Left lobe of liver (tissue), 2 donors: Measurements from ENCODE around the gene NXPE1. TPM values are rescaled to one million over a fixed set of nuclear protein-coding genes. Genes with fewer than 3 reads are reported as not detected.

ENCODE experiments used
- ATAC-seq: fragments of 200-7000 bp; cut with Tn5 transposase; one replicate; pipeline ENCODE4 v1.9.1; 2020; ENCODE audit warnings: mild to moderate bottlenecking, moderate library complexity
- DNase-seq: peaks from one replicate; pipeline ENCODE4 v3.0.0-alpha.2; 2020; ENCODE audit warnings: low spot score
- total RNA-seq: library from RNA; stranded (reverse); gene quantifications from one replicate; pipeline ENCODE4 v1.2.1, GENCODE V29; 2021
- donor health status: DM: no; HTN: no; CAD: no; lungs with moderate emphysema.
- donor health status: DM: no; HTN: yes; CAD: no.

NXPE1 gene
- total RNA-seq, 1 donor from 2014 or later = not detected

- ATAC-seq (no peak), DNase-seq (no peak)
Observed at GRCh38 chr11:114563077-114563476, 3.4 kb upstream of the NXPE1 start.

- DNase-seq (no peak), ATAC-seq (no peak)
Observed at GRCh38 chr11:114562166-114562916, 2.7 kb upstream of the NXPE1 start.

GRCh38 chr11:114556135-114556534 lies 3.5 kb downstream of the NXPE1 start:
- no peak for ATAC-seq
- no peak for DNase-seq

- DNase-seq (no peak), ATAC-seq (no peak)
Observed at GRCh38 chr11:114553642-114554041, 6.0 kb downstream of the NXPE1 start.

- DNase-seq (no peak), ATAC-seq (no peak)
Observed at GRCh38 chr11:114551060-114551459, 8.6 kb downstream of the NXPE1 start.

- DNase-seq = no peak
- ATAC-seq = no peak
Observed at GRCh38 chr11:114525682-114526081, 34.0 kb downstream of the NXPE1 start.

- no peak for ATAC-seq
- no peak for DNase-seq
Observed at GRCh38 chr11:114524122-114524521, 35.6 kb downstream of the NXPE1 start.

GRCh38 chr11:114522818-114523217 lies 36.9 kb downstream of the NXPE1 start:
- DNase-seq = no peak
- ATAC-seq = no peak

- DNase-seq = no peak
Observed at GRCh38 chr11:114511538-114511937, 48.1 kb downstream of the NXPE1 start.

GRCh38 chr11:114511079-114511478 lies 48.6 kb downstream of the NXPE1 start:
- ATAC-seq (no peak), DNase-seq (no peak)

More at GRCh38 chr11:114511538-114511937, 48.1 kb downstream of the NXPE1 start:
- no peak for ATAC-seq

- DNase-seq (no peak), ATAC-seq (no peak)
Observed at GRCh38 chr11:114501901-114502300, 57.8 kb downstream of the NXPE1 start.

- DNase-seq = no peak
- no peak for ATAC-seq
Observed at GRCh38 chr11:114499756-114500155, 59.9 kb downstream of the NXPE1 start.

GRCh38 chr11:114496915-114497314 lies 62.8 kb downstream of the NXPE1 start:
- ATAC-seq (no peak), DNase-seq (no peak)

- ATAC-seq (no peak), DNase-seq (no peak)
Observed at GRCh38 chr11:114483929-114484328, 75.8 kb downstream of the NXPE1 start.

GRCh38 chr11:114482114-114482513 lies 77.6 kb downstream of the NXPE1 start:
- DNase-seq = no peak

GRCh38 chr11:114479331-114479730 lies 80.3 kb downstream of the NXPE1 start:
- no peak for DNase-seq
- ATAC-seq = no peak

More at GRCh38 chr11:114482114-114482513, 77.6 kb downstream of the NXPE1 start:
- ATAC-seq = no peak

- ATAC-seq = no peak
- DNase-seq = no peak
Observed at GRCh38 chr11:114478768-114479167, 80.9 kb downstream of the NXPE1 start.

GRCh38 chr11:114478001-114478410 lies 81.7 kb downstream of the NXPE1 start:
- no peak for ATAC-seq
- DNase-seq = no peak

GRCh38 chr11:114472661-114473060 lies 87.0 kb downstream of the NXPE1 start:
- DNase-seq = no peak
- ATAC-seq = no peak
